HL-60 (cell line): ENCODE results near the gene MAP3K5.

Experiments
- DNase-seq, 2 experiments: peaks; one replicate each; pipeline ENCODE4 v3.0.0-alpha.2; 2010 to 2020; ENCODE audit warnings: low read depth in 1 of 2, low spot score in 1 of 2
- H3K27ac ChIP-seq: fragments of 250-450 bp; sonication (Bioruptor Pico); replicated peaks from 2 replicates; pipeline ENCODE4 v1.5.1; 2020; ENCODE audit warnings: mild to moderate bottlenecking, moderate library complexity
- H3K27me3 ChIP-seq: fragments of 250-450 bp; sonication (Bioruptor Pico); 2 replicates; pipeline ENCODE4 v1.5.1; 2021; ENCODE audit warnings: mild to moderate bottlenecking, moderate library complexity; ENCODE audit not compliant: insufficient read depth, poor library complexity, severe bottlenecking
- H3K4me3 ChIP-seq: replicated peaks from 2 replicates; pipeline ENCODE4 v1.5.1; 2011; ENCODE audit warnings: mild to moderate bottlenecking, control low read depth, low read length; ENCODE audit not compliant: insufficient read depth
- CTCF ChIP-seq: IDR thresholded peaks from one replicate; pipeline ENCODE4 v1.5.1; 2011; ENCODE audit warnings: low read length, control low read depth, inconsistent platforms; ENCODE audit not compliant: insufficient read depth
- GABPA ChIP-seq: IDR thresholded peaks from 2 replicates; pipeline ENCODE4 v1.6.1; 2012; ENCODE audit warnings: low read depth
- POLR2AphosphoS5 ChIP-seq: IDR thresholded peaks from 2 replicates; pipeline ENCODE4 v1.6.1; 2012; ENCODE audit warnings: low read depth
- REST ChIP-seq: IDR thresholded peaks from 2 replicates; pipeline ENCODE4 v1.6.1; 2012; ENCODE audit warnings: low read depth; ENCODE audit not compliant: insufficient replicate concordance
- SPI1 ChIP-seq: IDR thresholded peaks from 2 replicates; pipeline ENCODE4 v1.6.1; 2012; ENCODE audit warnings: low read depth, mild to moderate bottlenecking, borderline replicate concordance

Gene MAP3K5

GRCh38 chr6:136640132-136640915, 152.0 kb downstream of the MAP3K5 start:
- no peak overlapping the region for H3K27ac ChIP-seq
- TF ChIP-seq REST (no peak), POLR2AphosphoS5 (no peak), GABPA (no peak), SPI1 (no peak), CTCF (no peak)
- DNase-seq = no peak

GRCh38 chr6:136639702-136640101, 152.6 kb downstream of the MAP3K5 start:
- Histone ChIP-seq H3K27ac (no peak overlapping the region), H3K4me3 (no peak overlapping the region), H3K27me3 (no peaks in the 10 kb centered on the region)
- TF ChIP-seq SPI1 (no peak), CTCF (no peak), POLR2AphosphoS5 (no peak), REST (no peak), GABPA (no peak)
- no peak for DNase-seq

More at GRCh38 chr6:136640132-136640915, 152.0 kb downstream of the MAP3K5 start:
- H3K4me3 ChIP-seq = no peak overlapping the region
- no peaks in the 10 kb centered on the region for H3K27me3 ChIP-seq

- Histone ChIP-seq H3K27me3 (no peaks in the 10 kb centered on the region), H3K4me3 (no peak overlapping the region)
- TF ChIP-seq CTCF (no peak), SPI1 (no peak), REST (no peak), POLR2AphosphoS5 (no peak), GABPA (no peak)
Observed at GRCh38 chr6:136635615-136636014, 156.7 kb downstream of the MAP3K5 start.

More at GRCh38 chr6:136635615-136636014, 156.7 kb downstream of the MAP3K5 start:
- DNase-seq = no peak
- H3K27ac ChIP-seq = no peak overlapping the region
